Sigmoid colon (tissue), 4 donors: ENCODE measurements around the gene STK4.

Source experiments
- EP300 ChIP-seq, 4 donors: sonication (generic); formaldehyde crosslinking; IDR thresholded peaks; one replicate each; pipeline ENCODE4 v1.6.1; 2017; ENCODE audit warnings: antibody characterized with exemption in 4 of 4
- POLR2A ChIP-seq, 2 donors: fragments of 450-650 bp; IDR thresholded peaks; one replicate each; pipeline ENCODE4 v1.6.1; 2016; ENCODE audit warnings: antibody characterized with exemption in 2 of 2, mild to moderate bottlenecking in 2 of 2, moderate library complexity in 2 of 2
- TF ChIP-seq, protein P1 (sequence below), 4 experiments: fragments of 450-650 bp in 3 of 4; fragments of 200-600 bp in 1 of 4; IDR thresholded peaks; one replicate each; pipeline ENCODE4 v1.5.1; 2016 to 2019; ENCODE audit warnings: antibody characterized with exemption in 4 of 4, mild to moderate bottlenecking in 3 of 4, moderate library complexity in 2 of 4

- TF ChIP-seq POLR2A (IDR thresholded peaks at IDR 0.05) (no peak), EP300 (IDR thresholded peaks at IDR 0.05) (no peak)
- TF ChIP-seq, protein P1, sequence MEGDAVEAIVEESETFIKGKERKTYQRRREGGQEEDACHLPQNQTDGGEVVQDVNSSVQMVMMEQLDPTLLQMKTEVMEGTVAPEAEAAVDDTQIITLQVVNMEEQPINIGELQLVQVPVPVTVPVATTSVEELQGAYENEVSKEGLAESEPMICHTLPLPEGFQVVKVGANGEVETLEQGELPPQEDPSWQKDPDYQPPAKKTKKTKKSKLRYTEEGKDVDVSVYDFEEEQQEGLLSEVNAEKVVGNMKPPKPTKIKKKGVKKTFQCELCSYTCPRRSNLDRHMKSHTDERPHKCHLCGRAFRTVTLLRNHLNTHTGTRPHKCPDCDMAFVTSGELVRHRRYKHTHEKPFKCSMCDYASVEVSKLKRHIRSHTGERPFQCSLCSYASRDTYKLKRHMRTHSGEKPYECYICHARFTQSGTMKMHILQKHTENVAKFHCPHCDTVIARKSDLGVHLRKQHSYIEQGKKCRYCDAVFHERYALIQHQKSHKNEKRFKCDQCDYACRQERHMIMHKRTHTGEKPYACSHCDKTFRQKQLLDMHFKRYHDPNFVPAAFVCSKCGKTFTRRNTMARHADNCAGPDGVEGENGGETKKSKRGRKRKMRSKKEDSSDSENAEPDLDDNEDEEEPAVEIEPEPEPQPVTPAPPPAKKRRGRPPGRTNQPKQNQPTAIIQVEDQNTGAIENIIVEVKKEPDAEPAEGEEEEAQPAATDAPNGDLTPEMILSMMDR (IDR thresholded peaks at IDR 0.05), result no peak
Measured at GRCh38 chr20:44988631-44989171, 22.4 kb downstream of the STK4 start.
